ENCODE measurements around the gene RHOH.

Gene RHOH

GRCh38 chr4:40241026-40241425, 44.2 kb downstream of the RHOH start:
- no peak for ATAC-seq
- TF ChIP-seq RARB (CRISPR knock-in tag; IDR thresholded peaks at IDR 0.05) (no peak), CSRNP3 (CRISPR knock-in tag; IDR thresholded peaks at IDR 0.05) (no peak), ZFP30 (CRISPR knock-in tag; IDR thresholded peaks at IDR 0.05) (no peak), ARNTL (CRISPR knock-in tag; IDR thresholded peaks at IDR 0.05; ENCODE audit: borderline replicate concordance, low read depth) (no peak), TOX (CRISPR knock-in tag; IDR thresholded peaks at IDR 0.05; ENCODE audit: borderline replicate concordance) (no peak), PATZ1 (CRISPR knock-in tag; IDR thresholded peaks at IDR 0.05; ENCODE audit: borderline replicate concordance) (no peak), TCF4 (CRISPR knock-in tag; IDR thresholded peaks at IDR 0.05; ENCODE audit: borderline replicate concordance) (no peak), ZFP3 (CRISPR knock-in tag; IDR thresholded peaks at IDR 0.05) (no peak), CREB5 (CRISPR knock-in tag; IDR thresholded peaks at IDR 0.05; ENCODE audit: low read depth) (no peak), CSDC2 (CRISPR knock-in tag; IDR thresholded peaks at IDR 0.05) (no peak), TSHZ2 (CRISPR knock-in tag; IDR thresholded peaks at IDR 0.05) (no peak), PPARA (CRISPR knock-in tag; IDR thresholded peaks at IDR 0.05; ENCODE audit: borderline replicate concordance) (no peak), OSR1 (CRISPR knock-in tag; IDR thresholded peaks at IDR 0.05) (no peak), POU6F1 (CRISPR knock-in tag; IDR thresholded peaks at IDR 0.05; ENCODE audit: borderline replicate concordance, low read depth) (no peak), ZNF565 (CRISPR knock-in tag; conservative IDR thresholded peaks at IDR 0.05; ENCODE audit: low read depth) (no peak), BACH2 (CRISPR knock-in tag; IDR thresholded peaks at IDR 0.05; ENCODE audit: borderline replicate concordance) (no peak)

- ATAC-seq = no peak
- no peak for TF ChIP-seq OSR1 (CRISPR knock-in tag; IDR thresholded peaks at IDR 0.05)
- TF ChIP-seq CSRNP3 (CRISPR knock-in tag; IDR thresholded peaks at IDR 0.05) = no peak
- TF ChIP-seq ZNF8 (CRISPR knock-in tag; IDR thresholded peaks at IDR 0.05) = no peak
- no peak for TF ChIP-seq CSDC2 (CRISPR knock-in tag; IDR thresholded peaks at IDR 0.05)
- no peak for TF ChIP-seq ZC3H10 (CRISPR knock-in tag; IDR thresholded peaks at IDR 0.05)
- no peak for TF ChIP-seq RARB (CRISPR knock-in tag; IDR thresholded peaks at IDR 0.05)
- TF ChIP-seq TOX (CRISPR knock-in tag; IDR thresholded peaks at IDR 0.05; ENCODE audit: borderline replicate concordance) = no peak
- no peak for TF ChIP-seq ISL1 (CRISPR knock-in tag; IDR thresholded peaks at IDR 0.05)
- no peak for TF ChIP-seq PATZ1 (CRISPR knock-in tag; IDR thresholded peaks at IDR 0.05; ENCODE audit: borderline replicate concordance)
Measured at GRCh38 chr4:40241941-40242340, 45.1 kb downstream of the RHOH start.

Measured in SK-N-SH treated with all-trans-retinoic acid at 6 μM for 48 hours (cell line).